GM21515 (cell line): Measurements from ENCODE around the gene CES5A.
"Not testable (repeated sequence)": the region's sequence is repeated elsewhere in the genome, so short reads cannot be mapped to it uniquely, and the experiment has no call there.

Experiments
- ATAC-seq: cut with Tn5 transposase; IDR thresholded peaks from one replicate; pipeline ENCODE4 v1.9.1; 2021; ENCODE audit not compliant: unreplicated experiment

The CES5A gene

GRCh38 chr16:55832425-55832772 lies 42.8 kb downstream of the CES5A start:
- ATAC-seq, result no peak

- ATAC-seq, result no peak
Measured at GRCh38 chr16:55830658-55831294, 44.4 kb downstream of the CES5A start.

GRCh38 chr16:55829232-55829631 lies 45.9 kb downstream of the CES5A start:
- not testable (repeated sequence) for ATAC-seq

GRCh38 chr16:55828680-55829079 lies 46.5 kb downstream of the CES5A start:
- ATAC-seq, result no peak

- no peak for ATAC-seq
Measured at GRCh38 chr16:55825115-55825728, 50.0 kb downstream of the CES5A start.

GRCh38 chr16:55824473-55825000 lies 50.6 kb downstream of the CES5A start:
- no peak for ATAC-seq

GRCh38 chr16:55822280-55822810 lies 52.8 kb downstream of the CES5A start:
- no peak for ATAC-seq

GRCh38 chr16:55821210-55821609 lies 54.0 kb downstream of the CES5A start:
- ATAC-seq, result no peak

GRCh38 chr16:55820615-55821014 lies 54.6 kb downstream of the CES5A start:
- no peak for ATAC-seq

GRCh38 chr16:55817236-55817912 lies 57.8 kb downstream of the CES5A start:
- ATAC-seq, result no peak

GRCh38 chr16:55816222-55816621 lies 59.0 kb downstream of the CES5A start:
- not testable (repeated sequence) for ATAC-seq

GRCh38 chr16:55815320-55815719 lies 59.9 kb downstream of the CES5A start:
- no peak for ATAC-seq

GRCh38 chr16:55814174-55814573 lies 61.0 kb downstream of the CES5A start:
- not testable (repeated sequence) for ATAC-seq

- ATAC-seq, result not testable (repeated sequence)
Measured at GRCh38 chr16:55813730-55814129, 61.4 kb downstream of the CES5A start.

- ATAC-seq, result no peak
Measured at GRCh38 chr16:55812951-55813350, 62.2 kb downstream of the CES5A start.

GRCh38 chr16:55811811-55812210 lies 63.4 kb downstream of the CES5A start:
- ATAC-seq, result no peak

GRCh38 chr16:55810451-55810961 lies 64.7 kb downstream of the CES5A start:
- ATAC-seq, result no peak

- ATAC-seq, result no peak
Measured at GRCh38 chr16:55809851-55810250, 65.3 kb downstream of the CES5A start.

- ATAC-seq, result no peak
Measured at GRCh38 chr16:55809386-55809785, 65.8 kb downstream of the CES5A start.

- ATAC-seq, result not testable (repeated sequence)
Measured at GRCh38 chr16:55808286-55808685, 66.9 kb downstream of the CES5A start.

GRCh38 chr16:55805104-55805503 lies 70.1 kb downstream of the CES5A start:
- ATAC-seq, result not testable (repeated sequence)

- ATAC-seq, result not testable (repeated sequence)
Measured at GRCh38 chr16:55803681-55804080, 71.5 kb downstream of the CES5A start.
